Measurements from ENCODE around the gene EMX1. TPM values are rescaled to one million over a fixed set of nuclear protein-coding genes. Genes with fewer than 3 reads are reported as not detected.

The EMX1 gene
- total RNA-seq, 1 donor from 2014 or later = not detected

- no peak for TF ChIP-seq CTCF (IDR thresholded peaks at IDR 0.05)
Measured at GRCh38 chr2:72887032-72887739, 30.1 kb upstream of the EMX1 start, which contains the start of gene SPR. SPR (plus strand) TSS chr2:72887408; CDS start chr2:72887433, 25 bp downstream.

GRCh38 chr2:72887740-72888437 is 29.4 kb upstream of the EMX1 start:
- peaks cover 4% of the 10 kb centered on the region for H3K36me3 Mint-ChIP-seq (ENCODE audit: unreplicated experiment)
- H3K27ac Mint-ChIP-seq (ENCODE audit: unreplicated experiment) = no peak overlapping the region
- peaks cover 10% of the 10 kb centered on the region for H3K4me1 Mint-ChIP-seq (ENCODE audit: unreplicated experiment)
- DNase-seq (ENCODE audit: extremely low spot score, unreplicated experiment) = peak; percentile 94
- peaks cover 19% of the 10 kb centered on the region for H3K27me3 Mint-ChIP-seq (ENCODE audit: unreplicated experiment)
- peak; percentile 96 for TF ChIP-seq CTCF (IDR thresholded peaks at IDR 0.05)
- H3K4me3 Mint-ChIP-seq (ENCODE audit: unreplicated experiment) = peak overlapping the region; percentile 72
- H3K9me3 Mint-ChIP-seq (ENCODE audit: unreplicated experiment) = no peaks in the 10 kb centered on the region

More at GRCh38 chr2:72887032-72887739, 30.1 kb upstream of the EMX1 start, which contains the start of gene SPR:
- Mint-ChIP-seq H3K4me1 (ENCODE audit: unreplicated experiment) (peaks cover 10% of the 10 kb centered on the region), H3K27me3 (ENCODE audit: unreplicated experiment) (peaks cover 19% of the 10 kb centered on the region), H3K27ac (ENCODE audit: unreplicated experiment) (no peak within 1 kb of the TSS), H3K4me3 (ENCODE audit: unreplicated experiment) (peak within 1 kb of the TSS; percentile 73), H3K9me3 (ENCODE audit: unreplicated experiment) (no peaks in the 10 kb centered on the region), H3K36me3 (ENCODE audit: unreplicated experiment) (peaks cover 4% of the 10 kb centered on the region)
- DNase-seq (ENCODE audit: extremely low spot score, unreplicated experiment) = no peak

GRCh38 chr2:72888438-72889202 is 28.7 kb upstream of the EMX1 start:
- peaks cover 22% of the 10 kb centered on the region for H3K27me3 Mint-ChIP-seq (ENCODE audit: unreplicated experiment)
- H3K27ac Mint-ChIP-seq (ENCODE audit: unreplicated experiment) = no peak overlapping the region
- no peak overlapping the region for H3K4me3 Mint-ChIP-seq (ENCODE audit: unreplicated experiment)
- no peak for DNase-seq (ENCODE audit: extremely low spot score, unreplicated experiment)
- H3K9me3 Mint-ChIP-seq (ENCODE audit: unreplicated experiment) = no peaks in the 10 kb centered on the region
- H3K36me3 Mint-ChIP-seq (ENCODE audit: unreplicated experiment) = peaks cover 4% of the 10 kb centered on the region
- TF ChIP-seq CTCF (IDR thresholded peaks at IDR 0.05) = no peak
- H3K4me1 Mint-ChIP-seq (ENCODE audit: unreplicated experiment) = peaks cover 10% of the 10 kb centered on the region

GRCh38 chr2:72889991-72890390 is 27.3 kb upstream of the EMX1 start:
- TF ChIP-seq CTCF (IDR thresholded peaks at IDR 0.05) = no peak
- Mint-ChIP-seq H3K36me3 (ENCODE audit: unreplicated experiment) (peaks cover 4% of the 10 kb centered on the region), H3K4me3 (ENCODE audit: unreplicated experiment) (no peak overlapping the region), H3K9me3 (ENCODE audit: unreplicated experiment) (no peaks in the 10 kb centered on the region), H3K27me3 (ENCODE audit: unreplicated experiment) (peaks cover 28% of the 10 kb centered on the region), H3K27ac (ENCODE audit: unreplicated experiment) (no peak overlapping the region), H3K4me1 (ENCODE audit: unreplicated experiment) (peaks cover 10% of the 10 kb centered on the region)
- no peak for DNase-seq (ENCODE audit: extremely low spot score, unreplicated experiment)
